GM21423 (cell line): ENCODE data around the gene ARPC1B.
"Not testable (repeated sequence)": the region's sequence is repeated elsewhere in the genome, so short reads cannot be mapped to it uniquely, and the experiment has no call there.

ENCODE experiments used
- ATAC-seq: cut with Tn5 transposase; IDR thresholded peaks from one replicate; pipeline ENCODE4 v1.9.1; 2021; ENCODE audit warnings: mild to moderate bottlenecking, moderate library complexity; ENCODE audit not compliant: unreplicated experiment

ARPC1B gene

DNA sequence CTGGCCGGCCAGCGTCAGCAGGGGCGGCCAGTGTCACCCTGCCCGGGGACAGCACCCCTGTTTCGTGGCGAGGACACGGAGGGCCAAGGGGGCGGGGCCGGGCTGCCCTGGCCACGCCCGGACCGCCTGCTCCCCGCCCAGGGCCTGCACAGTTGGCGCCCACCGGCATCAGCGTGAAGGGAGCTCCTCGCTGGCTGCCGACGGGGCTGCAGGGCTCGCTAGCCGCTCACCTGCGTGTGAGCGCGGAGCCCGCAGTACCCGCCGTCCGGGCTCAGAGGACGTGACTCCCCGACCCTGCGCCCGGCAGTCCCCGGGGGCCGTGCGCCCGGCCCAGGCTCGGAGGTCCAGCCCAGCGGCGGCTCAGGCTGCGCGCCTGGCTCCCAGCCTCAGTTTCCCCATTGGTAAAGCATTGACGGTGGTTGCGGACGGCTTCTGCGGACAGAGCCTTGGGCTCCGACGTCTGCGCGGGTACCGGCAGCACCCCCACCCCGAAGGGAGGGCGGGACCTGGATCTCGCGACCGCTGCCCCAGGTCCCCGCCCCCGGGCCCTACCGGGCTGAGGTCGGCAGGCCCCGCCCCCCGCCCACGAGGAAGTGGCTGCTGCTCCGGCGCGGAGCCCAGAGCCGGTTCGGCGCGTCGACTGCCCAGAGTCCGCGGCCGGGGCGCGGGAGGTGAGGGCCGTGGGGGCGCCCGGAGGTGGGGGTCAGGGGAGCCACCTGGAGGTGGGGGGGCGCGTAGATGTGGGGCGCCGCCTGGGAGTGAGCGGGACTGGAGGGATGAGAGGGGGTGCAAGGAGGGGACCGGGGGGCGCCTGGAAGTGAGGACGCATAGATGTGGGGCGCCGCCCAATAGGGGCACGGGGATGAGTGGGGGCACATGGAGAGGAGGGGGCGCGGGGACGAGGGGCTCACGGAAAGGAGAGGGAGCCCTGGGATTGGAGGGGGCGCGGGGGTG is at the start of gene ARPC1B:
Gene ARPC1B (plus strand): TSS at position 620 of the 954 bp plus-strand sequence. CDS start 10,985 bp downstream, outside the sequence.
- ATAC-seq: peak; percentile 56

DNA sequence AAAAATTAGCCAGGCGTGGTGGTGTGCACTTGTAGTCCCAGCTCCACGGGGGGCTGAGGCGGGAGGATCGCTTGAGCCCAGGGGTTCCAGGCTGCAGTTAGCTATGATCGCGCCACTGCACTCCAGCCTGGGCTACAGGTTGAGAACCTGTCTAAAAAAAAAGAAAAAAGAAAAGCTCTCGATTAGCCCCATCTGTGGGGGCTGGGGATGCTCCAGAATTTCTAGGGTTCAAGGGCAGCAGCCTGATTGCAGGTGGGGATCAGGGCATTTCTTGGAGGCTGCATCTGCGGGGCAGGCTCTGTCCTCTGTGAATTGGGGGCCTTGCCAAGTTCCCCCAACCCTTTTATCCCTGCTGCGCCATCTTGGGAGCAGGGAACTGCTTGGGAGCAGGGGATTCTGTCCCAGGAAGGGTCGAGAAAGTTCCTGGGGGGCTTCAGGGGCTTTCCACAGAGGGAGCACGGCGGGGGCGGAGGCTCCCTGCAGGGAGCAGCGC is 49.5 kb upstream of the ARPC1B start:
- ATAC-seq: no peak

DNA sequence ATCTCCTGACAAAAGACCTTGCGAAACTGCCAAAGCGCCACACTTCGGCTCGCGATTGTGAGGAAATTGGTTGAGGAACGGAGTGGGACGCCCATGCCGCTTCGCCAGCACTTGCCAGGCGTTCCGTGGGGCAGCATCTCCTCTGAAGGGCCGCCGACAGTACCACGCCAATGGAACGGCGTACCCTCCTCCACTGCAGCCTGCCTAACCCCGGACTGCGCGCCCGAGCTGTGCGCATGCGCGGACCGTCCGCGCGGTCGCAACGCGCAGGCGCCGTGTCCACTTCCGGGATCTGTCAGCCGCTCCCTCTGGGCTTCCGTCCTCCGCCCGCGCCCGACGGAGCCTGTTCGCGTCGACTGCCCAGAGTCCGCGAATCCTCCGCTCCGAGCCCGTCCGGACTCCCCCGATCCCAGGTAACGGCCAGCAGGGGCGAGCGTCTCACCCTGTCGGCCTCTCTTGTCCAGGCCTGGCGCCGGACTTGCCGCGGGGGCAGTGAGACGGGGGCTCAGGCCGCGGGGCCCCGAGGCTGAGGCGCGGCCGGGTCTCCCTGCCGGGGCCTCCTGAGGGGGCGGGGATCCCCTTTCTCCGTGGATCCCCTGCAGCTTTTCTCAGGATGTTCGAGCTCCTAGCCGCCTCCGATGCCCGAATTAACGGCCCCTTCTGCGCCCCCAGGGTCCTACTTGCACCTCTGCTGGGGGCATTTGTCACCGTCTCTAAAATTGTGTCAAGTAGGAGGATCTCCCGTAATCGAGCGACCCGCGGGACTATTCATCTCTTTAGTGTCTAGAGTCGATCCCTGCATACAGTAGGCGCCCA is 48.7 kb upstream of the ARPC1B start, which contains the start of gene ARPC1A:
Gene ARPC1A (plus strand): TSS at position 307 of the 816 bp plus-strand sequence. CDS start 7,456 bp downstream, outside the sequence.
- ATAC-seq: peak; percentile 82

DNA sequence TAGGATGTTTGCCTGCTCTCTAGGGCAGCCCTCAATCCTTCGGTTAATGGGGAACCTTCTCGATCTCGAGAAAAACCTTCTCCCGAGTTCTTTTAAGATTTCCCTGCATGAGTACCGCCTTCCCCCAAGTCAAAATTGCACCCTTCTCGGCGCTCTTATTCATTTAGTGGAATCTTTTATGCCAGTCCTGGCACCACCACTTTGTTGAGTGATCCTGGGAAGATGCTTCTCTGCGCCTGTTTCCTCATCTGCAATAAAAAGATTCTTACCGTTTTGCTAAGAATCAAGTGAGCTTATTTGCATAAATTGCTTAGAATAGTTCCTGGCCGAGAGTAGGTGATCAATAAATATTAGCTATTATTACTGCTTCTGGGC is 48.1 kb upstream of the ARPC1B start:
- ATAC-seq: no peak

DNA sequence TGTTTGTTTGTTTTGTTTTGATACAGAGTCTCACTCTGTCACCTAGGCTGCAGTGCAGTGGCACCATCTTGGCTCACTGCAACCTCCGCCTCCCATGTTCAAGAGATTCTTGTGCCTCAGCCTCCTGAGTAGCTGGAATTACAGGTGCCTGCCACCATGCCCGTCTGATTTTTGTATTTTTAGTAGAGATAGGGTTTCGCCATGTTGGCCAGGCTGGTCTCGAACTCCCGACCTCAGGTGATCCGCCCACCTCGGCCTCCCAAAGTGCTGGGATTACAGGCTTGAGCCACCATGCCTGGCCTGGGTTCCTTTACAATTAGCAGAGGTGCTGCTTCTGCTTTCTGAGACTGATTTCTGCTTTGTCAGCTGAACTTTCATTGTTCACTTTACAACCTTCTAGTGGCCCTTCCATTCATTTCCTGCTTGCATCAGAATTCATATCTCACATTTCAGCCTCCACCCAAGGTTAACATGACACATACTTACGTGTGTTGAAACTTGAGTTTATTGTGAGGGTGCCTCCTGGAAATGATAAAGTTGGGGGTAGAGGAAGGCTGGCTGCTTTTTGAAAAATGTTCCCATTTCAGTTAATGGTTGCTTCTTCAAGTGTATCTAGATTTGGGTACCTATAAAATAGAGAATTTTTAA is 44.1 kb upstream of the ARPC1B start:
- not testable (repeated sequence) for ATAC-seq

DNA sequence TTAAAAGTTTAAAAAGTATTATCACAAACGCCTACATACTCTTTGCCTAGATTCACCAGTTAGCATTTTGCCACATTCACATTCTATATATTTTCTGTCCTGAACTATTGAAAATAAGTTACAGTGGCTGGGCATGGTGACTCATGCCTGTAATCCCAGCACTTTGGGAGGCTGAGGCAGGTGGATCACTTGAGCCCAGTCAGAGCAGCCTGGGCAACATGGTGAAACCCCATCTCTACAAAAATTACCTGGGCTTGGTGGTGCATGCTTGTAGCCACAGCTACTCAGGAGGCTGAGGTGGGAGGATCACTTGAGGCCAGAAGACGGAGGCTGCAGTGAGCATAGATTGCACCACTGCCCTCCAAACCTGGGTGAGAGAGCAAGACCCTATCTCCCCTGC is 43.5 kb upstream of the ARPC1B start:
- ATAC-seq: no peak

GRCh38 chr7:99339595-99339994 is 34.9 kb upstream of the ARPC1B start:
- no peak for ATAC-seq

- no peak for ATAC-seq
These were observed 33.9 kb upstream of the ARPC1B start for GRCh38 chr7:99340659-99341058.

GRCh38 chr7:99344061-99344647 is 30.4 kb upstream of the ARPC1B start:
- no peak for ATAC-seq

- ATAC-seq: not testable (repeated sequence)
These were observed 23.9 kb upstream of the ARPC1B start for GRCh38 chr7:99350641-99351040.

DNA sequence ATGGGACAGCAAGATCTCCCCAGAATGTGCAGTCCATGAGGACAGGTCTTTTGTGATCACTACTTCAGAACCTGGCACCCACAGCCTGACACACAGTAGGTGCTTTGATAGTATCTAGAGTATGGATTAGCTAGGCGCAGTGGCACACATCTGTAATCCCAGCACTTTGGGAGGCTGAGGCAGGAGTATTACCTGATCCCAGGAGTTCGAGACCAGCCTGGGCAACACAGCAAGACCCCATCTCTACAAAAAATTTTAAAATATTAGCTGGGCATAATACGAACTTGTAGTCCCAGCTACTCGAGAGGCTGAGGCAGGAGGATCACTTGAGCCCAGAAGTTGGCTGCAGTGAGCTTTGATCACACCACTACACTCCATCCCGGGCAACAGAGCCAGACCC is 22.3 kb upstream of the ARPC1B start:
- no peak for ATAC-seq

- no peak for ATAC-seq
These were observed 19.4 kb upstream of the ARPC1B start for GRCh38 chr7:99355098-99355497.

GRCh38 chr7:99357701-99358490 is 16.6 kb upstream of the ARPC1B start:
- no peak for ATAC-seq

- not testable (repeated sequence) for ATAC-seq
These were observed 16.0 kb upstream of the ARPC1B start for GRCh38 chr7:99358521-99358920.

- no peak for ATAC-seq
These were observed 14.9 kb upstream of the ARPC1B start for GRCh38 chr7:99359465-99360154.

DNA sequence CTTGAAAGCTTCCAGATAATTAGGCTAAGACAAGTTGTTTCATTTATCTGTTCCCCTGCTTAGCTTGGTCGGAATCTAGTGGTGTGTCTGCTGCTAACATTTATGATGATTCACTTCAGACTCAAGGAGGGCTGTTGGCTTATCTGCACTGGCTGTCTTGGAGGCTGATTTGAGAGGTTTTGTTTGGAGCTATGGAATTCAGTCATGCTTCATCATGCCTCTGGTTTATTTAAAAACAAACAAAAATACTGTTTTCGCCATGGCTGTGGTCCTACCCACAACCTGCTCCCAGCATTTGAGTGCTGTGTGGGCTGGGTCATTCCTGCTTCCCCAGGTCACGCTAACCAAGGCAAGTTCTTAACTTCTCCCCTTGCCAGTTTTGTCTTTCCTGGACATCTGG is 11.7 kb upstream of the ARPC1B start:
- no peak for ATAC-seq

DNA sequence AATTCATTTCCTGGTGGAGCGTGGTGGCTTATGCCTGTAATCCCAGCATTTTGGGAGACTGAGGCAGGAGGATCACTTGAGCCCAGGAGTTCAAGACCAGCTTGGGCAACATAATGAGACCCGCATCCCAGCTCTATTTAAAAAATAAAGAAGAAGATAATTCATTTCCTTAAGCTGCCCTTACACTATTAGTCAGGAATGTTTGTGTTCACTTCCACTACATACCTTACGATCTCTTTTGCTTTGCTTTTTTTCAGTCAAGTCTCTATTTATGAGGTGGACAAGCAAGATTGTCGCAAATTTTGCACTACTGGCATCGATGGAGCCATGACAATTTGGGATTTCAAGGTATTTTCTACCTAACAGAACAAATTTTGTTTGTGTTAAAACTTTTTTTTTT is 11.2 kb upstream of the ARPC1B start:
- no peak for ATAC-seq

DNA sequence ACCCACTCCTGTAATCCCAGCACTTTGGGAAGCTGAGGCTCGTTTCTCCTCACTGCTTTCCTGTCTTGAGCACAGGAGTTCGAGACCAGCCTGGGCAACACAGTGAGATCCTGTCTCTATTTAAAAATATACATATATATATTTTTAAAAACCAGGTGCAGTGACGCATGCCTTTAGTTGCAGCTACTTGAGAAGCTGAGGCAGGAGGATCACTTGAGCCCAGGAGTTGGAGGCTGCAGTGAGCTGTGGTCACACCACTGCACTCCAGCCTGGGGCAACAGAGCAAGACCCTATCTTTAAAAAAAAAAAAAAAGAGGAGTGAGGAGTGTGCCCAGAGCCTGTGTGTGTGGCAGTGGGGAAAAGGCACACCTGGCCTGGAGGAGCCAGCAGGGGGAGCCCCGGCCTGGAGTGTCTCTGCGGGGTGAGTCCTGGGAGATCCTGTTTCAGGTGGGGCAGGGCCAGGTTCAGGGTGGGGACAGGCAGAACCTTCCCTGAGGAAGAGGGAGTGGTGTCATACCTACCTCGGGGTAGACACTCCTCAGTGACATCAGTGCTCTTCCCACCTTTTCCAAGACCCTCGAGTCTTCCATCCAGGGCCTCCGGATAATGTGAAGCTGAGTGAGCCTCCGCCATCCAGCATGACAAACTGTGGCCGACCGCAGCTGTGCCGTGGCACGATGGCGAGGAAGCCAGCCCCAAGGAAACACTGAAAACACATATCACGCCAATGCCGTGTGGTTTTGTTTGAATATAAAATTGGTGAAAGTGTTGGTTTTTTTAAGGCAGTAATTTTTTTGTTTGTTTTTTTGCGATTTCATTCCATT is 9.0 kb upstream of the ARPC1B start:
- no peak for ATAC-seq
